Measurements from ENCODE around the gene HSPA6.
"Not testable (repeated sequence)": the region's sequence is repeated elsewhere in the genome, so short reads cannot be mapped to it uniquely, and the experiment has no call there.

HSPA6 gene

GRCh38 chr1:161523817-161524741 lies at the start of gene HSPA6:
Gene HSPA6, plus strand, starts transcription at chr1:161524540. Its CDS starts 119 bp downstream, at chr1:161524659.
- DNase-seq (ENCODE audit: low read depth in 3 of 3): peak; percentile 51 to 62 (median 60)

DNA sequence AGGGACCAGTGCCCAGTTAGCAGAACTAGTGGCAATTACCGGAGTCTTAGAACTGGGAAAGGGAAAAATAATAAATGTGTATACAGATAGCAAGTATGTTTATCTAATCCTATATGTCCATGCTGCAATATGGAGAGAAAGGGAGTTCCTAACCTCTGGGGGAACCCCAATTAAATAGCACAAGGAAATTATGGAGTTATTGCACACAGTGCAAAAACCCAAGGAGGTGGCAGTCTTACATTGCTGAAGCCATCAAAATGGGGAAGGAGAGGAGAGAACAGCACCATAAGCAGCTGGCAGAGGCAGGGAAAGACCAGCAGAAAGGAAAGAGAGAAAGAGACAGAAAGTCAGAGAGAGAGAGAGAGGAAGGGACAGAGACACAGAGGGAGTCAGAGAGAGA lies 46.6 kb upstream of the HSPA6 start:
- DNase-seq (ENCODE audit: low read depth in 3 of 3): not testable (repeated sequence)

- DNase-seq (ENCODE audit: low read depth in 3 of 3): no peak
Observed at GRCh38 chr1:161478985-161479384, 45.4 kb upstream of the HSPA6 start.

DNA sequence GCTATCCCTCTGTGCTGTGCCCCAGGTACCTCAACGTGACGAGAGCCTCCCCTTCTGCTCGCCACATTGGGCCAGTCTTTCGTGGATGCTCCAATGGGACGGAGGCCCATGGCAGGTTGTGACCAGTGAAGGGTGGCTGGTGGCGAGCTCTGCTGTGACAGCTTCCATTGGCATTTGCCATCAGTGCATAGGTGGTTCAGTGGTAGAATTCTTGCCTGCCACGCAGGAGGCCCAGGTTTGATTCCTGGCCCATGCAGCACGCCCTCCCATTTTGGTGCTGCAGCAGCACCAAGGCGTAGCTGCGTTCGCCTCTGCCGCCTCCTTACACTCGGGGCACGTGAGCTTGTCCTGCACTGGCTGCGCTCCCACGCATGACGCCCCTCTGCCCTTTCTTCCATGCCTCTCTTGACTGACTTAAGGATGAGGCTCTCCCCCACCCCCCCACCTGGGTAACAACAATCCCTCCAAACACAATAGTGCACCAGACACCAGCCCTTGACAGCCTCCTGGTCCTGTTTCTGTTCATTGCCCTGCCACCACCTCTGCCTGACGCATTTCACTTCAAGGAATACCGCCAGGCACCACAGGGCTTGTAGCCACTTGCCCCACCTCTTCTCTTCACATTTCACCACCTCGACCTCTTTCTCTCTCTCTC lies 43.8 kb upstream of the HSPA6 start:
- no peak for DNase-seq (ENCODE audit: low read depth in 3 of 3)

GRCh38 chr1:161481624-161482392 lies 42.5 kb upstream of the HSPA6 start:
- DNase-seq (ENCODE audit: low read depth in 3 of 3): no peak

DNA sequence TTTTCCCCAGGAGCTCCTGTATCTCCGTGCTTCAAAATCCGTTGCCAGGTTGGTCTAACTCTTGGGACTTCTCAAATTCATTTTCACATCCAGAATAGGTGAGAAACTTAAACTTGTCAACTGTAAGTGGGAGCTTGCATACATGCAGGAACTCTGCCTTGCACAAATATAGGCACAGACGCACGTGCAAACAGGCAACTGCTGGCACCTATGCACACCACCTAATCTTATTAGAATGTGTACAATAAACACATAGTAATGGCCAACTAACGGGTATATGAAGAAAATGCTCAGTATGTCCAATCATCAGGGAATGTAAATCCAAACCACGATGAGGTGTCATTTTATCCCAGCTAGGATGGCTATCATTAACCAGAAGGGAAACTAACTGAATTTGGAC lies 41.7 kb upstream of the HSPA6 start:
- DNase-seq (ENCODE audit: low read depth in 3 of 3): no peak

DNA sequence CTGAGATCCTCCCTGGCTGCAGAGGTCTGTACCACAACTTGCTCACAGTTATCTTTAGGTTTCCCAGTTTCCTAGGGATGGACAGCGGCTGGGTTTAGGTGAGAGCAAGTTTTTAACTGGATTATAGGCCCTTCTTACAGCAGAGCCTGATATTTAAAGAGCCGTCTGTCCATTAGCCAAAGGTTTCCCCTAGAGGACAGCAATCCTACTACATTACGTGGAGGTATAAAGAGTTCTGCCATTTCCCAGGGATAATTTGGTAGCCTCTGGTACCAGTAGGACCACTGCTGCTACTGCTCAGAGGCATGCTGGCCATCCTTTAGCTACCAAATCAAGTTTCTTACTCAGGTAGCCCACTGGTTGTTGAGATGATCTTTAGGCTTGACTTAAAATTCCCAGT lies 41.0 kb upstream of the HSPA6 start:
- no peak for DNase-seq (ENCODE audit: low read depth in 3 of 3)

DNA sequence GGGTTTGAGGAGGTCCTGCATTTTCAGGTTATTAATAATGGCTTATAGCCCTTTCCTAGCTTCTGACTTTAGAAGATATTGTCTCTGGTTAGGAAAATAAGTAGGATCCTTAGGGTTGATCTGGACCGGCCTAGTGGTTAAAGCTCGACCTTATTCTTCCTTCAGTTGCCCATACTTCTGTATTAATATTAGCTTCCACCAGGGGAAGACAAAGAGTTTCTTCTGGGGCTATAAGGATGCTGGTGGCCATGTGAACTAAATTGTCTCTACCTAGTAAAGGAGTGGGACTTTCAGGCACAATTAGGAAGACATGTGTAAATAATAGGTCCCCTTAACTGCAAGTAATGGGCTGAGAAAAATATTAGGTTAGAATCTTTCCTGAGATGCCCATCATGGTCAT lies 39.7 kb upstream of the HSPA6 start:
- no peak for DNase-seq (ENCODE audit: low read depth in 3 of 3)

DNA sequence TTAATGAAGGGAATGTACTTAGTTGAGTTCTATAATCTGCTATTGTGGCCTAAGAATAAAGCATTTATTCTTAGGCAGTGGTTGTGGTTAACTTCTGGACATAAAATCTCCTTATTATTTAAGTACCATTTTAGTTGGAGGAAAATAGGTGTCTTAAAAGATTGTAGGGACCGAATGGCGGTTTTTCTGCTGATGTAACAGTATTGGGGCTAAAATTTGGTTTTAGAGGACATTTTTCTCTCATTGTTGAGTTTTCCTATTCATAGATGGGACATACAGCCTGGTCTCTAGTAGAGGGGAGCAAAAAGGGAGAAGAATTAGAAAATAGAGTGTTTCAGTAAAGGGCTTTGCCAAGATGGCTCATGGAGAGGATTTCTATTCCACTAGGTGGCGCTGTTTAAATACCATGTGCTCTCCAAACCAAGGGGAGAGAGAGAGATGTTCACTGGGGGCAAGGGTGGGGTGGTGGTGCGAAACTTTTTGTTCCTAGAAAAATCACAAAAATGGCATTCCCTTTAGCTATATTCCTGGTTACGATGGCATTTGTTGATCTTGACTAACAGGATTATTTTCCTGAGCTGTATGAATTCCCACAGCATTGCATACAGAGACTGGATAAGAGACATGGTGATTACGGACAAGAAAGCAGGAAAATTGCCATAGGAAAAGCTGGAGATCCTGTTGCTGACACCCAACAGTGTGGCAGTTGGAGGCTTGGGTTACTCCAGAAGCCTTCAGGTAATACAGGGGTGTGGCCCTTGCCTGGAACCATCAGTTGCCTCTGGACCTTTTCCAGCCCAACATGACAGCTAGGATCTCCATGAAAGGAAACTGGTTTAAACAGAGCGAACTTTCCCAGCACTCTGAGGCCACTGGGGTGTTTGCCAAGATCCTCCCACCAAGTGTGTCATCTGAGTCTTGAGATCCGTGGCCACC lies 37.3 kb upstream of the HSPA6 start:
- DNase-seq (ENCODE audit: low read depth in 3 of 3): peak in 2 of 3 donors; percentile 16 to 35

- DNase-seq (ENCODE audit: low read depth in 3 of 3): no peak
Observed at GRCh38 chr1:161491472-161491871, 32.9 kb upstream of the HSPA6 start.

GRCh38 chr1:161492827-161493226 lies 31.5 kb upstream of the HSPA6 start:
- no peak for DNase-seq (ENCODE audit: low read depth in 3 of 3)

DNA sequence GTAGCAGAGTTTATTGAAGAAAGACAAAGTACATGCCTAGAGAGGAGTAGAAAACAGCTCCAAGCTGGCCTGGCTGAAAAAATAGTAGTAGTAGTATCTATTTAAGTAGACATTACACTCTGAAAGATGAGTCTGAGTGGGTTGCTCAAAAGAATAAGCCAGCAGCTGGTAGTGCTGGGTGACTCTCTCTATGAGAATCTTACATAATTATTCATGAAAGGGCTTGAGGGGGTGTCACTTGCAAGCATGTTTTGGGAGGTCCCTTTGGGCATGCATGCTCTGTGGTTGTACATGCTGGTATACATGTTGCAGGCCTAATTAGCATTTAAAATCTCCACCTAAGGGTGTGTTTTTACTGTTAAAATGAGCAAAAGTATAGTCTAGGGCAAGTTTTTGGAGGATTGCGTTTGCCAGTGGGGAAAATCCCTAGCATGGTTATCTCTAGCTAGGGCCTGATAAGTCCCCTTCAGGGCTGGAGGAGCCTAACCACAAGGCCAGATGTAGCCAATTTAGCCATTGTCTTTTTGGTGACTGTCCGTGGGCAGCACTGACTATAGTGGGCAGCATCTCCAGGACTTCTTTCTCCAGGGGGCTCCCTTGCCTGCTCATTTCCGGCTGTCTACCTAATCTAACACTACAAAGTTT lies 30.1 kb upstream of the HSPA6 start:
- DNase-seq (ENCODE audit: low read depth in 3 of 3): no peak

GRCh38 chr1:161495490-161495889 lies 28.9 kb upstream of the HSPA6 start:
- DNase-seq (ENCODE audit: low read depth in 3 of 3): no peak

DNA sequence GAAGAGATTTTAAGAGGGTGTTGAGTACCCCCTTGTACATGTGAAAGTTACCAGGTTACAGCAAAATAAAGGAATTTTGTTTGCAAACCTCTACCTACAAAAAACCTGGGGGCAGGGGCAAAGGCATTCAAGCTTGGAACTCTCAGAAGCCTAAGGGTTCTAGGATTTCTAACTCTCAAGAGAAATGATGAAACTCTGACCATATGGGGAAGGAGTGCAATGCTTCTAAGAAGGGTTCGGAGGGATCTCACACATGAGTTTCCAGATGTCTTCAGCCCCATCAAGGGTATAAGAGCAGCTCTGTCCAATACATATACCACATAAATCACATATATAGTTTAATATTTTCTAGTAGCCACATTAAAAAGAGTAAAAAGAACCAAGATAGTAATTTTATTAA lies 26.4 kb upstream of the HSPA6 start:
- DNase-seq (ENCODE audit: low read depth in 3 of 3): no peak

DNA sequence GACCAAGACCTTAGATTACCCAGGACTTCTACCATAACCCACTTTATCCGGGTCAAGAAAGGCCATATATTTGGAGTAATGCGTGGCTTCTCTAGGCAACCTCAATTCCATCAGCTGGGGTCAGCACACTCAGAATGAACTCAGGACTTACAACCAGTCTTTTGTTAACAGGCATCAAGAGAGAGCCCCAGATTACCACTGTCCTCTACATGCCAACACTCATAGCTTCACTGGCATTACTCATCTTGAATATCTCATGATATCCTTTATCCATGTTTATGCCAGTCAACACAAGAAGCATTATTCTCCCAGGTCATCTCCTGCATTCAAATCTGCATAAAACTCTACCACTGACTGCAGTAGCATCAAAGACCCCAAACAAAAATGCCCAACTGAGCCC lies 25.7 kb upstream of the HSPA6 start:
- DNase-seq (ENCODE audit: low read depth in 3 of 3): no peak

- DNase-seq (ENCODE audit: low read depth in 3 of 3): no peak
Observed at GRCh38 chr1:161499099-161500039, 25.0 kb upstream of the HSPA6 start.

GRCh38 chr1:161501234-161501633 lies 23.1 kb upstream of the HSPA6 start:
- no peak for DNase-seq (ENCODE audit: low read depth in 3 of 3)

- no peak for DNase-seq (ENCODE audit: low read depth in 3 of 3)
Observed at GRCh38 chr1:161502181-161502580, 22.2 kb upstream of the HSPA6 start.

- DNase-seq (ENCODE audit: low read depth in 3 of 3): no peak
Observed at GRCh38 chr1:161502641-161503393, 21.5 kb upstream of the HSPA6 start.

Data from stimulated activated CD4-positive, alpha-beta T cell treated with anti-CD3 and anti-CD28 coated beads, TNF-alpha, amount 100 ng/mL, for 48 hours (primary cell).